GM12873 (cell line): Measurements from ENCODE around the gene LRRC63.

Experiments used
- TF ChIP-seq, protein P1 (sequence below): IDR thresholded peaks from 2 replicates; pipeline ENCODE4 v1.5.1; 2012; ENCODE audit warnings: low read depth, mild to moderate bottlenecking, moderate library complexity, low read length, control low read depth; ENCODE audit not compliant: insufficient read depth; ENCODE audit errors: missing control alignments

Gene LRRC63

DNA sequence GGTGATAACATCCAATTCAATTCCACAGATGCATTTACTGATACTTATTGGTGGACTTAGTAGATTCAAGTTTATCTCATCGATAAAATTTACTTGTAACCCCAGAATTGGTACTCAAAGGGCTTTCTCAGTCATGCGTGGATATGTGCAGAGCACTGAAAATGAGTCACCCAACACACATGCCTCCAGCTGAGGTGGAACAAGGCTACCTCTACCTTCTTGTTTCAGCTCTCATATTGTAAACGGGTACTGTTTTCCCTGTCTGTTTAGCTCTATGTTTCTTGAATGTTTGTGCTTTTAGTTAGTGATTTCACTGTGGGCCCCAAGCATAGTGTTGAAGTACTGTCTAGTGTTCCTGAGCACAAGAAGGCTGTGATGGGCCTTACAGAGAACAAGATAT, 1.5 kb downstream of the LRRC63 start:
- TF ChIP-seq, protein P1, sequence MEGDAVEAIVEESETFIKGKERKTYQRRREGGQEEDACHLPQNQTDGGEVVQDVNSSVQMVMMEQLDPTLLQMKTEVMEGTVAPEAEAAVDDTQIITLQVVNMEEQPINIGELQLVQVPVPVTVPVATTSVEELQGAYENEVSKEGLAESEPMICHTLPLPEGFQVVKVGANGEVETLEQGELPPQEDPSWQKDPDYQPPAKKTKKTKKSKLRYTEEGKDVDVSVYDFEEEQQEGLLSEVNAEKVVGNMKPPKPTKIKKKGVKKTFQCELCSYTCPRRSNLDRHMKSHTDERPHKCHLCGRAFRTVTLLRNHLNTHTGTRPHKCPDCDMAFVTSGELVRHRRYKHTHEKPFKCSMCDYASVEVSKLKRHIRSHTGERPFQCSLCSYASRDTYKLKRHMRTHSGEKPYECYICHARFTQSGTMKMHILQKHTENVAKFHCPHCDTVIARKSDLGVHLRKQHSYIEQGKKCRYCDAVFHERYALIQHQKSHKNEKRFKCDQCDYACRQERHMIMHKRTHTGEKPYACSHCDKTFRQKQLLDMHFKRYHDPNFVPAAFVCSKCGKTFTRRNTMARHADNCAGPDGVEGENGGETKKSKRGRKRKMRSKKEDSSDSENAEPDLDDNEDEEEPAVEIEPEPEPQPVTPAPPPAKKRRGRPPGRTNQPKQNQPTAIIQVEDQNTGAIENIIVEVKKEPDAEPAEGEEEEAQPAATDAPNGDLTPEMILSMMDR, result no peak

DNA sequence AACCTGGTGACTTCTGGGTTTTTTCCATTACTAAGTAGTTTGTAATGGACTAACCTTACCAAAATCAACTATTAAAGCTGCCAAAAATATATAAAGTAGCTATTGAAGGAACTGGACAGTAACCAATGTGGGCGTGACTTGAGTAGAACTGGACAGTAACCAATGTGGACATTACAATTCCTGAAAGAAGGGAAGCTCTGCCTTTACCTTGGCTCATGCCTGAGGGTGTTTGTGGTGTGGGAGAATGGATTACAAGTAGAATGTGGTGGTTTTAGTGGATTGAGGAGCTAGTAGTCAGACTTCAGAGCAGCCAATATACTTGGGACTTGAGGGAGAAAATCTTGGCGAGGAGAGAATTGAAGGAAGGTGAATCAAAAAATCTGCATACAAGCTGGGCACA, 17.5 kb downstream of the LRRC63 start:
- TF ChIP-seq, protein P1, result no peak

DNA sequence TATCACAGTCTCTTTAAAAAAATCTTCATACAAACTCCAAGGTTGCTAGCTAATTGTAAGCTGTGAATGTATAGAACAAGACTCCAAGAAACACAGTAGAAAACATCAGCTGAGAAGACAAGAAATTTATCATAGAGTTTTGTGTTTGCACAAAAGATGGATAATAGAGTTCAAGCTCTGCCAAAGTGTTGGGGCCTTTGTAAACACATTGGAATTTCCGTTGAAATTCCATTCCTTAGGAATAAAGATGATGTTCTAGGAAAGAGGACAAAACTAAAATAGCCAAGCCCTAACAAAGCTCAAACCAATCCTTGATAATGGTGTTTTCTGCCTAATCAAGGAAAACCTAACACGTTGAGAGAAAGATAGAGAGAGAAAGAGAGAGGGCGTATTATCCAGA, 20.6 kb downstream of the LRRC63 start:
- TF ChIP-seq, protein P1, result no peak

DNA sequence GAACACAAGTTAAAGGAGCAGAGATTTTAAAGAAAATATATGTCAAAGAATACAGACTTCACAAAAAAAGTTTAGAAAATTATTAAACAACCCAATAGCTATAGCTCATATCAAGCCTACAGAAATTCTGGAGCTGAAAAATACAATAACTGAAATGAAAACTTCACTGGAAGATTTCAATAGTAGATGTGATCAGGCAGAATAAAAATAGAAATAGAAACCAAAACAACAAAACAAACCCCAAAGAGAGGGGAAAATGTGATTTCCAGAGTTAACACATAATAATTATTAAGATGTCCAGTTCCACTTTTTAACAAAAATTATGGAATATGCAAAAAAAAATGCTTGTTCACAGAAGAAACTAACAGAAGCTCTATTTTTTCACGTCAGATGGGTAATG, 23.6 kb downstream of the LRRC63 start:
- TF ChIP-seq, protein P1, result no peak

DNA sequence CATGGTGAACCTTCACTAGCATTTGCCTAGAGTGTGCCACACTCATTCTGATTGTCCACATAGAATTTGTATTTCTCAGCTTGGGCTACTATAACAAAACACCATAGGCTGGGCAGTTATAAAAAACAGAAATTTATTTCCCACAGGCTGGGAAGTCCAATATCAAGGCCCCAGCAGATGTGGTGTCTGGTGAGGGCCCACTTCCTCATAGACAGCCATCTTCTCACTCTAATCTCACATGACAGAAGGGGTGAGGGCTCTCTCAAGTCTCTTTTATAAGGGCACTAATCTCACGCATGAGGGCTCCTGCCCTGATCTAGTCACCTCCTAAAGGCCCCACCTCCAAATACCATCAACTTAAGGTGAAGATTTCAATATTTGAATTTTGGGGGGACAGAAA, 53.6 kb downstream of the LRRC63 start:
- TF ChIP-seq, protein P1, result no peak

DNA sequence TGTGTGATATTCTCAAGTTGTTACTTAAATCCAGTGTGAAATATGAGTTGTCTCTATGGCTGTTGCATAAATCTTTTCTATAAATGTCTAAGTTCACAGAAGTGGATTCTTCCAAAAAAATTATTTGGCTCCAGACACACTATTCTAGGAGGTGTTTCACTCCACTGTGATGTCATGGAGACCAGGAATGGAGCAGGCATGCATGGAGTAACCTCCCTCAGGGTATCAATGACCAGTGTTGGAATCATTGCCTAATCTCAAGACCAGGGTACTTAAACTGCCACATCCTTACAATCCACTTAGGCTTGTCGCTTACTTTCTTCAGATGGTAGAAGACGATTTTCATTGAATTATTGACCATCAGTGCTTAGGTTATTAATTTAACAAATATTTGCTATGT, 55.4 kb downstream of the LRRC63 start:
- TF ChIP-seq, protein P1, result no peak

DNA sequence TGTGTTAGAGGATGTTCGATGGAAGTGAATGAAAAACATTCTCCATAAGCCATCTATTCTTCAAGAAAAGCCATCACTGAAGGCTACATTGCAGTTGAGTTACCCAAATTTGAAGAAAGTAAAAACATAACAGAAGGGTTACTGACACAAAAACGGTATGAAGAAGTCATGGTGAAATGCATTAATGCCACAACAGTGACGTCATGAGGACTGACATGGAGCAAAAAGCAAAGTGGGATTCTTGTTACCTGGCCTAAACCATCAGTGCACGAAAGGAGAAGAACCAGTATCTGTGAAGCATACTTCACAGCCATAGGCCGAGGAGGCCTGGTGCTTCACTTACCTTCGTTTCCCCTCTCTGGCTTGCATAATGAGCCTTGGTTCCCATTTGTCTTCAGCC, 58.7 kb downstream of the LRRC63 start:
- TF ChIP-seq, protein P1, result no peak

DNA sequence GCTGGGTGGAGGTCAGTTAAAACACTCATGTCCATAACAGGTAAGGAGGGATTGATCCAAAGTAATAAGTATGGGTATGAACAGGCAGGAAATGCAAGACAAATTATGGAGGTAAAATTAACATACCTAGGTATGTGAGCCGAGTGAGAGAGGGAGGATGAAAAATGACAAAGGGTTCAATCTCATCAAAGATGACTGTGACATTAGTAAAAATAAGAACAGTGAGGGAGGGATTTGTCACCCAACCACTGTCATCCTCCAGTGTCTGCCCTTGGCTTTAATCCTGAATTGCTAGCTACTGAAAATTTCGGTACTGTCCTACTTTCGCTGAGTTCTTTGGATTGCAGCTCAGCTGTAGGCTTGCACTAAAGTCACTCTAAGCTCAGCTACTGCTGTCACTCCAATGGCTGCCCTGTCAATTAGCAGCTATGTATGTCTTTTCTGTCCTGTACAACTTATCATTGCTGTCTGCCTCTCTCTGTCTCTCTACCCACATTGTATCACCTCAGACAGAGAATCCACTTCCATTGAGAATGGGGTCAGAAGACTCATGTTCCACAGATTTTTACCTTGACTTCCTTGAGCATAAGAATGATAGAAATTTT, 62.5 kb downstream of the LRRC63 start:
- TF ChIP-seq, protein P1, result no peak
